Sigmoid colon (tissue), 4 donors: Measurements from ENCODE around the gene GLIPR1.

Experiments
- CTCF ChIP-seq, 4 experiments: fragments of 450-650 bp in 3 of 4; fragments of 200-600 bp in 1 of 4; IDR thresholded peaks; one replicate each; pipeline ENCODE4 v1.5.1; 2016 to 2019; ENCODE audit warnings: antibody characterized with exemption in 4 of 4, mild to moderate bottlenecking in 3 of 4, moderate library complexity in 2 of 4
- EP300 ChIP-seq, 4 donors: sonication (generic); formaldehyde crosslinking; IDR thresholded peaks; one replicate each; pipeline ENCODE4 v1.6.1; 2017; ENCODE audit warnings: antibody characterized with exemption in 4 of 4
- POLR2AphosphoS5 ChIP-seq, 4 donors: sonication (generic); formaldehyde crosslinking; IDR thresholded peaks; one replicate each; pipeline ENCODE4 v1.6.1; 2017; ENCODE audit warnings: antibody characterized with exemption in 4 of 4

- no peak for TF ChIP-seq CTCF (IDR thresholded peaks at IDR 0.05)
- TF ChIP-seq POLR2AphosphoS5 (IDR thresholded peaks at IDR 0.05), result no peak
- TF ChIP-seq EP300 (IDR thresholded peaks at IDR 0.05), result no peak
Measured at GRCh38 chr12:75549989-75550388, 69.4 kb downstream of the GLIPR1 start.
